H9 (cell line): ENCODE measurements around the gene ZBTB20. TPM values are rescaled to one million over a fixed set of nuclear protein-coding genes. Genes with fewer than 3 reads are reported as not detected.
A peak's percentile ranks its signal among the peaks of the same experiment; 100 is the strongest.

Experiments
- DNase-seq: peaks from one replicate; pipeline ENCODE4 v3.0.0-alpha.2; 2017
- H2AFZ ChIP-seq: one replicate; pipeline ENCODE4 v1.6.1; 2013; ENCODE audit warnings: mild to moderate bottlenecking, low read length, control low read depth, moderate library complexity
- H2AK5ac ChIP-seq: 2 replicates; pipeline ENCODE4 v1.6.1; 2013; ENCODE audit warnings: low read length, control low read depth, mixed read lengths; ENCODE audit not compliant: insufficient read length
- H2BK120ac ChIP-seq: one replicate; pipeline ENCODE4 v1.6.1; 2013; ENCODE audit warnings: low read depth, mild to moderate bottlenecking, low read length, control low read depth, inconsistent platforms; ENCODE audit not compliant: poor library complexity, severe bottlenecking
- H2BK12ac ChIP-seq: 2 replicates; pipeline ENCODE4 v1.6.1; 2013; ENCODE audit warnings: low read length, control low read depth, mixed read lengths, low read depth; ENCODE audit not compliant: insufficient read length
- H2BK15ac ChIP-seq: 2 replicates; pipeline ENCODE4 v1.6.1; 2013; ENCODE audit warnings: low read depth, low read length, control low read depth
- H2BK20ac ChIP-seq: one replicate; pipeline ENCODE4 v1.6.1; 2013; ENCODE audit warnings: low read depth, mild to moderate bottlenecking, low read length, control low read depth, inconsistent platforms; ENCODE audit not compliant: poor library complexity, severe bottlenecking
- H2BK5ac ChIP-seq: 2 replicates; pipeline ENCODE4 v1.6.1; 2013; ENCODE audit warnings: low read length, control low read depth, mixed read lengths; ENCODE audit not compliant: insufficient read length
- H3K14ac ChIP-seq: 2 replicates; pipeline ENCODE4 v1.6.1; 2013; ENCODE audit warnings: low read length, control low read depth; ENCODE audit not compliant: insufficient read depth
- H3K18ac ChIP-seq: 2 replicates; pipeline ENCODE4 v1.6.1; 2013; ENCODE audit warnings: low read depth, mild to moderate bottlenecking, mixed read lengths, low read length, control low read depth; ENCODE audit not compliant: insufficient read length
- H3K23ac ChIP-seq: 2 replicates; pipeline ENCODE4 v1.6.1; 2013; ENCODE audit warnings: low read length, control low read depth, mixed read lengths, low read depth; ENCODE audit not compliant: insufficient read length
- H3K23me2 ChIP-seq: 2 replicates; pipeline ENCODE4 v1.6.1; 2013; ENCODE audit warnings: low read depth, mild to moderate bottlenecking, mixed read lengths, low read length, control low read depth; ENCODE audit not compliant: insufficient read length, poor library complexity, severe bottlenecking
- H3K27ac ChIP-seq: 2 replicates; pipeline ENCODE4 v1.5.1; 2013; ENCODE audit warnings: low read length, control low read depth, mixed read lengths, low read depth; ENCODE audit not compliant: insufficient read length
- H3K27me3 ChIP-seq: 2 replicates; pipeline ENCODE4 v1.6.1; 2013; ENCODE audit warnings: low read length, control low read depth, inconsistent platforms; ENCODE audit not compliant: insufficient read depth
- H3K4ac ChIP-seq: 2 replicates; pipeline ENCODE4 v1.6.1; 2013; ENCODE audit warnings: low read depth, mild to moderate bottlenecking, control low read depth, inconsistent platforms, low read length, moderate library complexity
- H3K4me1 ChIP-seq: 2 replicates; pipeline ENCODE4 v1.6.1; 2013; ENCODE audit warnings: low read length, control low read depth, inconsistent platforms; ENCODE audit not compliant: insufficient read depth
- H3K4me2 ChIP-seq: 2 replicates; pipeline ENCODE4 v1.6.1; 2013; ENCODE audit warnings: low read length, control low read depth, mixed read lengths; ENCODE audit not compliant: insufficient read length, insufficient read depth
- H3K56ac ChIP-seq: 2 replicates; pipeline ENCODE4 v1.6.1; 2013; ENCODE audit warnings: low read depth, mild to moderate bottlenecking, mixed read lengths, low read length, control low read depth; ENCODE audit not compliant: insufficient read length
- H3K79me1 ChIP-seq: 2 replicates; pipeline ENCODE4 v1.6.1; 2013; ENCODE audit warnings: low read depth, mild to moderate bottlenecking, moderate library complexity, low read length, control low read depth, inconsistent platforms; ENCODE audit not compliant: insufficient read depth, poor library complexity, severe bottlenecking
- H3K79me2 ChIP-seq: 2 replicates; pipeline ENCODE4 v1.6.1; 2013; ENCODE audit warnings: low read length, control low read depth, inconsistent platforms; ENCODE audit not compliant: insufficient read depth
- H3K9ac ChIP-seq: 2 replicates; pipeline ENCODE4 v1.6.1; 2013; ENCODE audit warnings: low read length, control low read depth, mixed read lengths; ENCODE audit not compliant: insufficient read length; ENCODE audit errors: extremely low read depth
- H3K9me3 ChIP-seq: one replicate; pipeline ENCODE4 v1.6.1; 2013; ENCODE audit warnings: low read depth, low read length, inconsistent platforms; ENCODE audit not compliant: control insufficient read depth
- H3T11ph ChIP-seq: one replicate; pipeline ENCODE4 v1.6.1; 2013; ENCODE audit warnings: mild to moderate bottlenecking, low read length, control low read depth, inconsistent platforms
- H4K20me1 ChIP-seq: one replicate; pipeline ENCODE4 v1.6.1; 2013; ENCODE audit not compliant: control insufficient read depth, insufficient read length, insufficient read depth
- H4K5ac ChIP-seq: 2 replicates; pipeline ENCODE4 v1.6.1; 2013; ENCODE audit warnings: low read depth, mild to moderate bottlenecking, mixed read lengths, low read length, control low read depth; ENCODE audit not compliant: insufficient read length
- H4K8ac ChIP-seq: replicated peaks from 2 replicates; pipeline ENCODE4 v1.6.1; 2013; ENCODE audit warnings: low read length, control low read depth, mixed read lengths, low read depth; ENCODE audit not compliant: insufficient read length
- H4K91ac ChIP-seq: 2 replicates; pipeline ENCODE4 v1.6.1; 2013; ENCODE audit warnings: low read depth, mild to moderate bottlenecking, moderate library complexity, mixed read lengths, low read length, control low read depth; ENCODE audit not compliant: insufficient read length
- H3K27ac Mint-ChIP-seq, 3 experiments: 2 replicates in 2 of 3; 3 replicates in 1 of 3; pipeline ENCODE4 v1.8.0; 2020 to 2021; ENCODE audit warnings: mixed read lengths in 3 of 3, mild to moderate bottlenecking in 1 of 3, moderate library complexity in 1 of 3
- H3K27me3 Mint-ChIP-seq: 2 replicates; pipeline ENCODE4 v1.8.0; 2021; ENCODE audit warnings: low read depth, mild to moderate bottlenecking, moderate library complexity, mixed read lengths
- H3K36me3 Mint-ChIP-seq, 3 experiments: 2 replicates in 2 of 3; 3 replicates in 1 of 3; pipeline ENCODE4 v1.8.0; 2020 to 2021; ENCODE audit warnings: low read depth in 3 of 3, mixed read lengths in 3 of 3; ENCODE audit not compliant: insufficient read depth in 1 of 3
- H3K4me1 Mint-ChIP-seq, 2 experiments: 2 replicates each; pipeline ENCODE4 v1.8.0; 2020; ENCODE audit warnings: mixed read lengths in 2 of 2
- H3K4me3 Mint-ChIP-seq, 2 experiments: 2 replicates in 1 of 2; 3 replicates in 1 of 2; pipeline ENCODE4 v1.8.0; 2020 to 2021; ENCODE audit warnings: mild to moderate bottlenecking in 2 of 2, mixed read lengths in 2 of 2, moderate library complexity in 1 of 2
- H3K9me3 Mint-ChIP-seq, 2 experiments: 2 replicates in 1 of 2; 3 replicates in 1 of 2; pipeline ENCODE4 v1.8.0; 2020; ENCODE audit warnings: mild to moderate bottlenecking in 2 of 2, mixed read lengths in 2 of 2, moderate library complexity in 1 of 2
- CTCF ChIP-seq: fragments of 200-600 bp; sonication (generic); conservative IDR thresholded peaks from 3 replicates; pipeline ENCODE4 v1.8.0; 2021; ENCODE audit warnings: antibody characterized with exemption, mild to moderate bottlenecking
- total RNA-seq: library from RNA; stranded (reverse); gene quantifications from 2 replicates; pipeline ENCODE4 v1.2.1, GENCODE V29; 2021

Gene ZBTB20
- total RNA-seq, 1 experiment from 2014 or later, result 0.70 TPM

DNA sequence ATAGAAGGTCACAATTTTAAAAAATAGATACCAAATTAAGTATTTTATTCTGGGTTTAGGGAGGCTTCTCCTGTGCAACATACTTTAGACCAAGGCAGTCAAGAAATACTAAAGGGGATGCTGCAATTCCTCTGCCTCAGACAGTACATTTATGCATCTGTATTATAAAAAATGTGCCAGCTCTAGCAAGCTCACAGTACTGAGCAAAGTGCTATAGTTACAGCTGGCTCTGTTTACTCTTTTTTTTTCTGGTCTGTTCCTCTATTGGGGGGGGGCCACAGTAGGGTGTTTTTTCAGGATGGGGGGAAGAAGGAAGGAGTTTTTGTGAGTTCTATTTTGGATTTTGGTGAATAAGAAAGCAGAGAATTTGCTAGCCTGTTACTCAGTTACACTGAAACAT, 668.3 kb downstream of the ZBTB20 start:
- Histone ChIP-seq H4K20me1 (no peaks in the 10 kb centered on the region), H4K91ac (no peak overlapping the region)

More for the DNA sequence above, 668.3 kb downstream of the ZBTB20 start:
- Histone ChIP-seq H2BK12ac (no peak overlapping the region), H3K23ac (no peak overlapping the region), H4K5ac (no peak overlapping the region), H3K23me2 (no peaks in the 10 kb centered on the region), H3K9me3 (no peaks in the 10 kb centered on the region), H2AFZ (no peak overlapping the region), H4K8ac (no peak overlapping the region), H2BK5ac (no peak overlapping the region), H2BK120ac (no peak overlapping the region), H2BK15ac (no peak overlapping the region), H3K79me2 (no peaks in the 10 kb centered on the region), H3K4me1 (no peaks in the 10 kb centered on the region), H2BK20ac (no peak overlapping the region), H3K4me2 (no peak overlapping the region), H2AK5ac (no peak overlapping the region), H3K27ac (no peak overlapping the region), H3K79me1 (no peaks in the 10 kb centered on the region), H3T11ph (no peak overlapping the region), H3K14ac (no peak overlapping the region), H3K18ac (no peak overlapping the region), H3K27me3 (no peaks in the 10 kb centered on the region), H3K56ac (no peak overlapping the region), H3K4ac (no peak overlapping the region), H3K9ac (no peak overlapping the region)
- no peaks in the 10 kb centered on the region for H3K36me3 Mint-ChIP-seq
- H3K4me3 Mint-ChIP-seq, result no peak overlapping the region
- peak overlapping the region in 1 of 3 experiments; percentile 60; a peak in 1 of 7 replicates for H3K27ac Mint-ChIP-seq
- no peak for TF ChIP-seq CTCF
- no peak for DNase-seq
- H3K4me1 Mint-ChIP-seq, result 0 out of 4 replicates have a peak, but pooled peaks cover 2 to 3% of the 10 kb centered on the region in 2 experiments
- no peaks in the 10 kb centered on the region for H3K27me3 Mint-ChIP-seq
- no peaks in the 10 kb centered on the region; a peak in 1 of 5 replicates for H3K9me3 Mint-ChIP-seq
